Panc1 (cell line): Measurements from ENCODE around the gene KLHDC3.

Experiments used
- CTCF ChIP-seq: fragments of 450-650 bp; IDR thresholded peaks from 2 replicates; pipeline ENCODE4 v1.5.1; 2017; ENCODE audit warnings: mild to moderate bottlenecking
- REST ChIP-seq, 2 experiments: IDR thresholded peaks; 2 replicates each; pipeline ENCODE4 v1.6.1; 2011 to 2012; ENCODE audit warnings: low read depth in 2 of 2, control low read depth in 1 of 2, low read length in 1 of 2, mild to moderate bottlenecking in 1 of 2, moderate library complexity in 1 of 2; ENCODE audit not compliant: insufficient read depth in 1 of 2

GRCh38 chr6:43037706-43038105, 23.7 kb downstream of the KLHDC3 start:
- TF ChIP-seq REST (IDR thresholded peaks at IDR 0.05; ENCODE audit: insufficient read depth in 1 of 2, low read depth in 2 of 2, low read length in 1 of 2) (no peak), CTCF (no peak)
